OCI-LY7 (cell line): ENCODE results near the gene SYCP2. TPM values are rescaled to one million over a fixed set of nuclear protein-coding genes. Genes with fewer than 3 reads are reported as not detected.

Experiments
- BruUV-seq: library from RNA; stranded (reverse); fragments of 400-500 nt; replicated peaks from 2 replicates; lab custom pipeline; 2021; lab: Mats Ljungman, UMichigan
- CTCF ChIA-PET: fragments of 300-600 bp; sonication (Branson Sonifier 250); formaldehyde crosslinking; loops from one replicate; lab custom pipeline; 2022; ENCODE audit warnings: antibody characterized with exemption; ENCODE audit not compliant: unreplicated experiment; lab: Charles Lee
- POLR2A ChIA-PET: fragments of 300-600 bp; sonication (Branson Sonifier 250); formaldehyde crosslinking; loops from one replicate; lab custom pipeline; 2022; ENCODE audit warnings: antibody characterized with exemption; lab: Charles Lee
- DNase-seq: peaks from one replicate; pipeline ENCODE4 v3.0.0-alpha.2; 2015; ENCODE audit warnings: low spot score
- H2AFZ ChIP-seq: fragments of 200-600 bp; sonication (generic), shearing (Covaris generic); 2 replicates; pipeline ENCODE4 v1.6.1; 2014; ENCODE audit warnings: mild to moderate bottlenecking, antibody characterized with exemption, low read length, moderate library complexity
- H3K27ac ChIP-seq: fragments of 200-600 bp; sonication (generic); 2 replicates; pipeline ENCODE4 v1.5.1; 2014; ENCODE audit warnings: mixed run types, low read depth, mild to moderate bottlenecking, moderate library complexity, low read length, inconsistent platforms; ENCODE audit not compliant: poor library complexity, severe bottlenecking
- H3K36me3 ChIP-seq: fragments of 200-600 bp; sonication (generic); 2 replicates; pipeline ENCODE4 v1.6.1; 2014; ENCODE audit warnings: mild to moderate bottlenecking, antibody characterized with exemption, low read length, moderate library complexity, mixed read lengths; ENCODE audit not compliant: insufficient read depth
- H3K4me1 ChIP-seq: fragments of 200-600 bp; sonication (generic); 2 replicates; pipeline ENCODE4 v1.5.1; 2014; ENCODE audit warnings: mild to moderate bottlenecking, low read length; ENCODE audit not compliant: insufficient read depth, poor library complexity, severe bottlenecking
- H3K4me2 ChIP-seq: fragments of 200-600 bp; sonication (generic); 2 replicates; pipeline ENCODE4 v1.6.1; 2014; ENCODE audit warnings: mild to moderate bottlenecking, low read length
- H3K4me3 ChIP-seq: fragments of 200-600 bp; sonication (generic); 2 replicates; pipeline ENCODE4 v1.5.1; 2014; ENCODE audit warnings: mild to moderate bottlenecking, low read depth, low read length; ENCODE audit not compliant: poor library complexity, severe bottlenecking
- H3K79me2 ChIP-seq: fragments of 200-600 bp; sonication (generic); 2 replicates; pipeline ENCODE4 v1.6.1; 2016; ENCODE audit warnings: low read depth, mild to moderate bottlenecking, low read length, moderate library complexity, mixed read lengths; ENCODE audit not compliant: insufficient read depth
- H3K9me2 ChIP-seq: fragments of 200-600 bp; sonication (generic); 2 replicates; pipeline ENCODE4 v1.6.1; 2016; ENCODE audit warnings: mild to moderate bottlenecking, low read length, mixed read lengths; ENCODE audit not compliant: insufficient read depth
- H3K9me3 ChIP-seq: fragments of 200-600 bp; sonication (generic); 2 replicates; pipeline ENCODE4 v1.6.1; 2014; ENCODE audit warnings: mild to moderate bottlenecking, mixed run types, low read length, mixed read lengths
- H4K20me1 ChIP-seq: fragments of 200-600 bp; sonication (generic); 2 replicates; pipeline ENCODE4 v1.6.1; 2014; ENCODE audit warnings: mild to moderate bottlenecking, antibody characterized with exemption, low read length, moderate library complexity, mixed read lengths; ENCODE audit not compliant: insufficient read depth
- EZH2phosphoT487 ChIP-seq: fragments of 200-600 bp; sonication (generic); IDR thresholded peaks from 2 replicates; pipeline ENCODE4 v1.6.1; 2018; ENCODE audit warnings: low read depth, borderline replicate concordance, mild to moderate bottlenecking, mixed run types, antibody characterized with exemption, low read length, moderate library complexity, mixed read lengths
- intact Hi-C: fragments of 100-400 bp; cut with micrococcal nuclease; formaldehyde crosslinking; loops from one replicate; pipeline ENCODE4 v1.10.0; 2022; ENCODE audit not compliant: unreplicated experiment
- total RNA-seq, 2 experiments: library from RNA; depleted of rRNA in 1 of 2; stranded (reverse); fragments of >200 nt in 1 of 2; shearing (Covaris generic) in 1 of 2; gene quantifications; 2 replicates each; pipeline ENCODE4 v1.2.3, GENCODE V29; 2014 to 2022
- TF ChIP-seq, protein P1 (sequence below): fragments of 200-600 bp; sonication (generic); conservative IDR thresholded peaks from 2 replicates; pipeline ENCODE4 v1.5.1; 2014; ENCODE audit warnings: mild to moderate bottlenecking, antibody characterized with exemption, low read length, moderate library complexity, mixed read lengths

The SYCP2 gene
- total RNA-seq, 2 experiments from 2014 or later, result 0.19 to 0.38 TPM

DNA sequence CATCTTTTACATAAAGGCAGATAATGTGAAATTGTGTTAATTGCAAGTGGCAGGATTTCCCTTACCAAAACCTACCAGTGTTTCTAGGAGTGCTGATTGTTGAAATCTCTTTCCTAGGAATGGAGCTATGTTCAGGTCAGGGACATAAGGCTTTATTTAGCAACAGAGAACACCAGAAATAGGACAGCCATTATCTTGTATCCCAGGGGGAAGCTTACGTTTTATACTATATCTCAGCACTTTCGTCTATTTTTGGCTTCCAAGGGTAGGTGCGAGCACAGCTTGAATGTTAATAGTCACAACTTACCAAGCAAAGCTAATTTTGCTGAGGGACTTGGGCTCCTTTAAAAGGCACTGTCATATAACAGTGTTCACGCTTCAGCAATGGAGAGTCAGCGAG lies 94.0 kb downstream of the SYCP2 start:
- Histone ChIP-seq H3K4me3 (no peak overlapping the region), H3K27ac (no peak overlapping the region), H3K4me1 (no peaks in the 10 kb centered on the region), H4K20me1 (no peaks in the 10 kb centered on the region), H2AFZ (no peak overlapping the region), H3K79me2 (no peaks in the 10 kb centered on the region), H3K9me3 (no peaks in the 10 kb centered on the region), H3K4me2 (no peak overlapping the region), H3K36me3 (no peaks in the 10 kb centered on the region), H3K9me2 (no peaks in the 10 kb centered on the region)
- intact Hi-C loops, result no loop called here
- CTCF ChIA-PET, result no interaction called here
- BruUV-seq, result no TSS peak
- TF ChIP-seq, protein P1, sequence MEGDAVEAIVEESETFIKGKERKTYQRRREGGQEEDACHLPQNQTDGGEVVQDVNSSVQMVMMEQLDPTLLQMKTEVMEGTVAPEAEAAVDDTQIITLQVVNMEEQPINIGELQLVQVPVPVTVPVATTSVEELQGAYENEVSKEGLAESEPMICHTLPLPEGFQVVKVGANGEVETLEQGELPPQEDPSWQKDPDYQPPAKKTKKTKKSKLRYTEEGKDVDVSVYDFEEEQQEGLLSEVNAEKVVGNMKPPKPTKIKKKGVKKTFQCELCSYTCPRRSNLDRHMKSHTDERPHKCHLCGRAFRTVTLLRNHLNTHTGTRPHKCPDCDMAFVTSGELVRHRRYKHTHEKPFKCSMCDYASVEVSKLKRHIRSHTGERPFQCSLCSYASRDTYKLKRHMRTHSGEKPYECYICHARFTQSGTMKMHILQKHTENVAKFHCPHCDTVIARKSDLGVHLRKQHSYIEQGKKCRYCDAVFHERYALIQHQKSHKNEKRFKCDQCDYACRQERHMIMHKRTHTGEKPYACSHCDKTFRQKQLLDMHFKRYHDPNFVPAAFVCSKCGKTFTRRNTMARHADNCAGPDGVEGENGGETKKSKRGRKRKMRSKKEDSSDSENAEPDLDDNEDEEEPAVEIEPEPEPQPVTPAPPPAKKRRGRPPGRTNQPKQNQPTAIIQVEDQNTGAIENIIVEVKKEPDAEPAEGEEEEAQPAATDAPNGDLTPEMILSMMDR, result no peak
- TF ChIP-seq EZH2phosphoT487, result no peak
- DNase-seq, result no peak
- POLR2A ChIA-PET, result no interaction called here

DNA sequence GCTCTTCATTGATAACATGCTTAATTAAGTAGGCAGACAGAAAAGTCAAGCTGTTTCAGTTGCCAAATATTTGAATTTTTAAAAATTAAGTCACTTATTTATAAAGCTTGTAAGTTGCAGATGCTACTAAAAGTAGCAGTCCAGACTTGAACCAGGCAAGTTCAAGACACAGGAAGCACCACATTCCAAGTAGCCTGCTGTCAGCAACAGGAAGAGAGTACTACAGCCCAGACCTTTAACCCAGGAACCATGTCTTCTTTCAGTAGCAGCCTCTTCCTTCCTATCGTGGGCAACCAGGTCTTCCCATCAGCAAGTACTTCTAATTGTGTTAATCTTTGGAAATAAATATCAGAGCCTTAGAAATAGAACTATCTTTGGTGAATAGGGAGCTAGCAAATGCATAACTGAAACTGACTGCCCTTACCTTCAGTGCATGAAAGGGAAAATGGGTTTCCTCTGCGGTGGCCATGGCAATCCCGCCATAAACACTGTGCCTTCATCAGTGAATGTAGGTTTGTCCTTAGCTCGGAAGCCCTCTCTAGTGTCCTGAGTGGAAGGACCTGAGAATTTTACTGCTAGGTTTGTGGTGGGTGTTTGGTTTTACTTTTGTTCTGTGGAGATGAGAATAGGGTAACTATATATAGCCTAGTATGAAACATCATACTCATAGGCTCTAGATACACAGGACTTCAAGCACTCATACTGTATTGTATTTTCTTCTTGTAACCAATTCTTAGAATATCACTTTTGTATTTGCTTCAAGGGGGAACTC lies 95.6 kb downstream of the SYCP2 start:
- Histone ChIP-seq H3K4me3 (no peak overlapping the region), H3K9me3 (no peaks in the 10 kb centered on the region), H3K4me1 (no peaks in the 10 kb centered on the region), H3K79me2 (no peaks in the 10 kb centered on the region), H3K9me2 (no peaks in the 10 kb centered on the region), H3K4me2 (no peak overlapping the region), H4K20me1 (no peaks in the 10 kb centered on the region), H3K36me3 (no peaks in the 10 kb centered on the region), H2AFZ (no peak overlapping the region), H3K27ac (no peak overlapping the region)
- CTCF ChIA-PET, result no interaction called here
- TF ChIP-seq, protein P1, result no peak
- no peak for TF ChIP-seq EZH2phosphoT487
- POLR2A ChIA-PET, result no interaction called here
- no TSS peak for BruUV-seq
- intact Hi-C loops, result no loop called here
- DNase-seq, result no peak

DNA sequence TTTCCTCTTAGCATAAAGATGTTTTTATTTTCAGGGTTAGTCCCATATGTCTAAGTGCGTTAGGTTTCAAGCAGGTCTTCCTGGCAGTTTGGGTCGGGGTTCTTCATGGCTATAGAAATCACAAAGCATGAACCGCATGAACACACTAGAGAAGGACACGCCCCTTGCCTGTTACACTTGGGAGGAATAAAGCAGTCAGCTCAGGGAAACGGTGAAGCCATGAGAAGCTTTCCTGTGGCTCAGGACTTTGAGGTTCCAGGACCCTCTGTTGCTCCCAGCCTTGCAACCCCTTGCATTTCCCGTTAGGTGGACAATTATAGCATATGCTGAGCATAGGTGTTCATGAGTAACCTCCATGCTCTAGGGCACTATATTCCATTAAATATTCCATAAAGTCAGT lies 96.7 kb downstream of the SYCP2 start:
- POLR2A ChIA-PET, result no interaction called here
- intact Hi-C loops, result no loop called here
- no peaks in the 10 kb centered on the region for H3K79me2 ChIP-seq
- CTCF ChIA-PET, result no interaction called here
- no peak for DNase-seq
- TF ChIP-seq EZH2phosphoT487, result no peak
- TF ChIP-seq, protein P1, result no peak
- no peak overlapping the region for H3K27ac ChIP-seq
- H3K4me2 ChIP-seq, result no peak overlapping the region
- H3K9me3 ChIP-seq, result no peaks in the 10 kb centered on the region
- H4K20me1 ChIP-seq, result no peaks in the 10 kb centered on the region
- BruUV-seq, result no TSS peak
- no peaks in the 10 kb centered on the region for H3K9me2 ChIP-seq
- H3K36me3 ChIP-seq, result no peaks in the 10 kb centered on the region
- H3K4me3 ChIP-seq, result no peak overlapping the region
- H3K4me1 ChIP-seq, result no peaks in the 10 kb centered on the region
- no peak overlapping the region for H2AFZ ChIP-seq
